ENCODE measurements around the gene C3orf20.
A peak's percentile ranks its signal among the peaks of the same experiment; 100 is the strongest.
"Not testable (repeated sequence)": the region's sequence is repeated elsewhere in the genome, so short reads cannot be mapped to it uniquely, and the experiment has no call there.

C3orf20 gene

DNA sequence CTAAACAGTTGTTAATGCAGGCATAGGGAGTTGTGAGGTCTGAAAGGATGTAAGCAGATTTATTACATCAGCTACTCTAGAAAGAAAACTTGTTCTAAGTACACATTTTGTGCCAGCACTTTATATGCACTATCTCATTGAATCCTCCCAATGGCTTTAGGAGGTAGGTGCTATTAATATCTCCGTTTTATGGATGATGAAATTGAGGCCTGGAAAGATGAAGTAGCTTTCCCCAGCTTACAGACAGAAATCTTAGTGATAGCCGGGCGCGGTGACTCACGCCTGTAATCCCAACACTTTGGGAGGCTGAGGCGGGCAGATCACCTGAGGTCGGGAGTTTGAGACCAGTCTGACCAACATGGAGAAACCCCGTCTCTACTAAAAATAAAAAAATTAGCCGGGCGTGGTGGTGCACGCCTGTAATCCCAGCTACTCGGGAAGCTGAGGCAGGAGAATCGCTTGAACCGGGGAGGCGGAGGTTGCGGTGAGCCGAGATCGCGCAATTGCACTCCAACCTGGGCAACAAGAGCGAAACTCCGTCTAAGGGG lies 22.5 kb upstream of the C3orf20 start:
- H3K36me3 ChIP-seq (ENCODE audit: control insufficient read depth, insufficient read depth, low read length); H3K9me3 ChIP-seq (ENCODE audit: control insufficient read depth, low read length); H3K27me3 ChIP-seq (ENCODE audit: control insufficient read depth, insufficient read depth, low read length): not testable (repeated sequence)
- Histone ChIP-seq H3K4me3 (ENCODE audit: low read length) (peak overlapping the region; percentile 64), H3K4me1 (ENCODE audit: control insufficient read depth, insufficient read depth, low read length) (peaks cover 25% of the 10 kb centered on the region), H3K9ac (ENCODE audit: low read length) (peak overlapping the region; percentile 98)

DNA sequence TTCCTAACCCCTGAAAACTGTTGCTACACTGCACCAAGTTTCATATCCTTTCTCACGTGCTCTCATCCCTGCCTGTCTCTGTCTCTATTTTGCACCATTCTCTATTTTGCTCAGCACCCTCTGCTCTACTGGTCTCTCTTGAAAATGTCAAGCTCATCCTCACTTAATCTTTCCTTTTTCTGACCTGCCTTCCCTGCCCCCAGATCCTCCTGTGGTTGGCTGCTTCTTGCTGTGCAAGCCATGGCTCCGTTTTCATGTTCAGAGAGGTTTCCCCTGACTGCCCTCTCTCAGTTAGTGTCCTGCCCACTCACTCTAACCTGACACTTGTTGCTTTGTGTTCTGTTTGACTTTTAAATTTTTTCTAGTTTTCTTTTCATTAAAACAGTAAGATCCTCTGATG lies 17.4 kb upstream of the C3orf20 start:
- H3K4me1 ChIP-seq (ENCODE audit: control insufficient read depth, insufficient read depth, low read length): peaks cover 14% of the 10 kb centered on the region
- H3K9me3 ChIP-seq (ENCODE audit: control insufficient read depth, low read length): no peaks in the 10 kb centered on the region
- H3K36me3 ChIP-seq (ENCODE audit: control insufficient read depth, insufficient read depth, low read length): peaks cover 19% of the 10 kb centered on the region
- no peaks in the 10 kb centered on the region for H3K27me3 ChIP-seq (ENCODE audit: control insufficient read depth, insufficient read depth, low read length)
- no peak overlapping the region for H3K4me3 ChIP-seq (ENCODE audit: low read length)
- H3K9ac ChIP-seq (ENCODE audit: low read length): no peak overlapping the region

DNA sequence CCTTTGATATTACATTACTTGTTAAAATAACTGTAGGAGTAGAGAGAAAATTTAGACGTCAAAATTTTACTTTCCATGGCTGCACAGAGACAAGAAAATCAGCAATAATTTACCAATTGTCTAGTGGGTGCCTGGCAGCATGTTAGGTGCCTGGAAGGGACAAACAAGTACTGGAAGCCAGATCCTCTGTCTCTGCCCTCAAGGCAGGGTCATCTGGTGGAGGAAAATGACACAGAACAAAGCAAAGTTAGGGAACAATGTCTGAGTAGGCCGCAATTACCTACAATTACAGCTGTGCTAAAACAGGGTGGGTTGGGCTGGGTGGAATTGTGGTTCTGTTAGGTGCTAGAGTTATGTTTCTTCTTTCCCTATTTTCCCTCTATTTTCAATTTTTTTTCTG lies 16.0 kb upstream of the C3orf20 start:
- Histone ChIP-seq H3K27me3 (ENCODE audit: control insufficient read depth, insufficient read depth, low read length) (no peaks in the 10 kb centered on the region), H3K9me3 (ENCODE audit: control insufficient read depth, low read length) (no peaks in the 10 kb centered on the region), H3K4me1 (ENCODE audit: control insufficient read depth, insufficient read depth, low read length) (no peaks in the 10 kb centered on the region), H3K36me3 (ENCODE audit: control insufficient read depth, insufficient read depth, low read length) (peaks cover 19% of the 10 kb centered on the region), H3K4me3 (ENCODE audit: low read length) (no peak overlapping the region), H3K9ac (ENCODE audit: low read length) (no peak overlapping the region)

DNA sequence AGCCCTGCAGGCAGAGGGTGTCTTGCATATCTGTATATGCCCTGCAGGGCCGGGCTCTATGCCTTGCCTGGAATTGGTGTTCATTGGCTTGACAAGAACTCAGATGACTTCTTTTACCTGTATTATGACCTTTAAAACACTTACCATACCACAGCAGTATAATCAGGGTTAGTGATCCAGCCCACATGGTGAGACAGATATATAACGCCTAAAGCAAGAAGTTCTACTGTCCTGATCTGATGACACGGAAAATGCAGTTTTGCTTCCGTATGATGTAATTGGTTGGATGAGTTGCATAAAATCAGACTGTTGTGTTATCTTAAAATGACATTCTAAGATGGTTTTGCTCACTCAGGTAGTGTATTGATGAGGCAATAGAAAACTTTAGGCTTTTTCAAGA lies 14.0 kb upstream of the C3orf20 start:
- Histone ChIP-seq H3K36me3 (ENCODE audit: control insufficient read depth, insufficient read depth, low read length) (peaks cover 23% of the 10 kb centered on the region), H3K9ac (ENCODE audit: low read length) (no peak overlapping the region), H3K4me3 (ENCODE audit: low read length) (no peak overlapping the region), H3K9me3 (ENCODE audit: control insufficient read depth, low read length) (no peaks in the 10 kb centered on the region), H3K27me3 (ENCODE audit: control insufficient read depth, insufficient read depth, low read length) (no peaks in the 10 kb centered on the region), H3K4me1 (ENCODE audit: control insufficient read depth, insufficient read depth, low read length) (no peaks in the 10 kb centered on the region)

DNA sequence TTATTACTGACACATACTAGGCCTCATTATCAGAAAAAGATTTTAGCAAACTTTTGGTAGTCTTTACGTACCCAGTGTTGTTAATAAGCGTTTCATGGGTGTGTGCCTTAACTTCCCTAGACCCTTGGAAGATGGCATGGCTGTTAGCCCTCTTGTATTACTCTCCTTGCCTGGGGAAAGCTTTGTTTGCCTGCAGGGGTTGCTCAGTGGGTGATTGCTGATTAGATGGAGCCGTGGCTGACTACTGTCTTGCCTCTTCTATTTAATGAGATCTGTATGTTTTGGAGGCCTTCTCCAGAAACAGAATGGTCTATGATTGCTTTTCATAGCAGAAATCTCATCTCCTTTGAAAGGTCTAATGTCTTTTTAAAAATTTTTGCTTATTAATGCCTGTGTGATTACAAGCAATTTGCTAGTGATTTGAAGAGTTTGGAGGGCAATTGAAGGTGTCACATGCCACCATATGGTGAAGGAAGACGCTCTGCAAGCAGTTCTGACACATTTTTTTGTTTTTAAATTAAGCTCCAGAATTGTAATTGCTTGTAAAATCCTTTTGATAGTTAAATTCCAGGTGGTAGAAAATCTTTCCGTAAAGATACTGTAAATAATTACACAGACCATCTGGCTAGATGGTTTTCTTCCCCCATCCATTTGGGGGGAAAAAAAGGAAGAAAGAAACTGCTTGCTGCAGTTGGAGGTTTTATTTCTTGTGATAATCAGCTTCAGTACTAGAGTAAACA lies 11.4 kb upstream of the C3orf20 start:
- peaks cover 24% of the 10 kb centered on the region for H3K36me3 ChIP-seq (ENCODE audit: control insufficient read depth, insufficient read depth, low read length)
- no peaks in the 10 kb centered on the region for H3K9me3 ChIP-seq (ENCODE audit: control insufficient read depth, low read length)
- H3K27me3 ChIP-seq (ENCODE audit: control insufficient read depth, insufficient read depth, low read length): no peaks in the 10 kb centered on the region
- H3K9ac ChIP-seq (ENCODE audit: low read length): no peak overlapping the region
- H3K4me3 ChIP-seq (ENCODE audit: low read length): no peak overlapping the region
- no peaks in the 10 kb centered on the region for H3K4me1 ChIP-seq (ENCODE audit: control insufficient read depth, insufficient read depth, low read length)

DNA sequence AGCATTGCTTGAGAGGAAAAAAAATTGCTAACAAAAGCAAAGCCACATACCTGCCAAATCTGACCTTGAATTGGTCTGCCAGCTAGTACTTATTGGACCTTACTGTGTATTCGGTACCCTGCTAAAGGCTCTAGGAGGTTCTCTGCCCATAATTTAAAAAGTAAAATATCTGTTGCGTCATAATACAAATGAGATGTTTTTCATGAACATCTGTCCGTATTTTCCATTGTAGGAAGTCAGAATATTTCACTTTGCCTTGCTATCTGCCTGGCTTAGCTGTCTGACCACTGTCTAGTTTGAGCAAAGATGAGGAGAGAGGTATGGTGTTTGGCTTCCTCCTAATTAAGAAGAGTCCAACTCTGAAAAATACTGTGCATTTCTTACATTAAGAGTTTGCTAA lies 10.8 kb upstream of the C3orf20 start:
- Histone ChIP-seq H3K9ac (ENCODE audit: low read length) (no peak overlapping the region), H3K36me3 (ENCODE audit: control insufficient read depth, insufficient read depth, low read length) (peaks cover 30% of the 10 kb centered on the region), H3K4me1 (ENCODE audit: control insufficient read depth, insufficient read depth, low read length) (no peaks in the 10 kb centered on the region), H3K4me3 (ENCODE audit: low read length) (no peak overlapping the region), H3K9me3 (ENCODE audit: control insufficient read depth, low read length) (no peaks in the 10 kb centered on the region), H3K27me3 (ENCODE audit: control insufficient read depth, insufficient read depth, low read length) (no peaks in the 10 kb centered on the region)

DNA sequence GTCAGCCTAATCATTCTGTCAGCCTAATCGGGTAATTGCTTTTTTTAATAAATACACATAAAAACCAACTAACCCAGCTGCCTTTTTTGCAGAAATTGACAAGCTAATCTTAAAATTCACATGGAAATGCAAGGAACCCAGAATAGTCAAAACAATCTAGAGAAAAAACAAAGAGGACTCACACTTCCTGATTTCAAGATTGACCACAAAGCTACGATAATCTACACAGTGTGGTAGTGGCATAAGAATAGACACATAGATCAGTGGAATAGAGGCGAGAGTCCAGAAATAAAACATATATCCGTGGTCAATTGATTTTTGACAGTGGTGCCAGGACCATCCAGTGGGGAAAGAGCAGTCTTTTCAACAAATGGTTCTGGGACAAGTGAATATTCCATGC lies 2.4 kb upstream of the C3orf20 start:
- H3K27me3 ChIP-seq (ENCODE audit: control insufficient read depth, insufficient read depth, low read length): no peaks in the 10 kb centered on the region
- no peaks in the 10 kb centered on the region for H3K9me3 ChIP-seq (ENCODE audit: control insufficient read depth, low read length)
- H3K9ac ChIP-seq (ENCODE audit: low read length): no peak overlapping the region
- H3K4me1 ChIP-seq (ENCODE audit: control insufficient read depth, insufficient read depth, low read length): no peaks in the 10 kb centered on the region
- peaks cover 23% of the 10 kb centered on the region for H3K36me3 ChIP-seq (ENCODE audit: control insufficient read depth, insufficient read depth, low read length)
- H3K4me3 ChIP-seq (ENCODE audit: low read length): no peak overlapping the region

DNA sequence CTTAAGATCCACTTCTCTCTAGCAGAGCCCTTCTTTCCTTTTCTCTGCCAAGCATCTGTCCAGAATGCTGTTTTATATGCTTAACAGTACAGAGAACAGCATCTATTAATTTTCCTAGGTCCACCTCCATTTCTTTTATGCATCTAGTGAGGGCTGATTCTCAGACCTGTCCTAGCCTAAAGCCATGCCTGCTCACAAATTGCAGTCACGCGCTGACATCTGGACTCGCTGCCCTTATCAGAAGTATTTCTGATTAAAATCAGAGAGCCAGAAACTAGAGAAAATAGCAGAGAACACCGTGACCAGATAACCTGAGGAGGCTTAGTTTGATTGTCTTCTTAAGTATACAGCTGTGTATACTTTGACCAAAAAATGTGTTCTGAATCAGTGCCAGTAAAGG lies 1.9 kb downstream of the C3orf20 start:
- Histone ChIP-seq H3K4me3 (ENCODE audit: low read length) (no peak overlapping the region), H3K9me3 (ENCODE audit: control insufficient read depth, low read length) (no peaks in the 10 kb centered on the region), H3K4me1 (ENCODE audit: control insufficient read depth, insufficient read depth, low read length) (no peaks in the 10 kb centered on the region), H3K9ac (ENCODE audit: low read length) (no peak overlapping the region), H3K27me3 (ENCODE audit: control insufficient read depth, insufficient read depth, low read length) (no peaks in the 10 kb centered on the region), H3K36me3 (ENCODE audit: control insufficient read depth, insufficient read depth, low read length) (peaks cover 4% of the 10 kb centered on the region)

DNA sequence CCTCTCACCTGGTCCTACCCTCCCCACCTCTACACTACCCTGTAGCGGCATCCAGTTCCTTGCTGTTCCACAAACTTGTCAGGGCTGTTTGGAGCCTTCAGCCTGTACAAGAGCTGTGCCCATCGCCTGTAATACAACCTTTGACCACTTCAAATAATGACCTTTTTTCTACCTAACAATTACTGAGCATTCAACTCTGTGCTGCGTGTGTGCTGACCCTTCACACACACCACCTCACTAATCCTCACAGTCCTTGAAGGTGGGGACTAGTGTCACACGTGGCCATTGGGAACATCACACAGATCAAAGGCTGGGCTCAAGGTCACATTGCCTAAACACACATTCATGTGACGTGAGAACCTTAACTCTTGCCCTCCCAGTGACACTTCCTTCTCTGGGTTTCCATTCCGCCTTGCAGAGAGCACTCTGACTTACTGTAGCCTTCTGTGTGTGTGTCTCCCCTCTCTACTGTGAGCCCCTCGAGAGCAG lies 3.1 kb downstream of the C3orf20 start:
- Histone ChIP-seq H3K27me3 (ENCODE audit: control insufficient read depth, insufficient read depth, low read length) (no peaks in the 10 kb centered on the region), H3K36me3 (ENCODE audit: control insufficient read depth, insufficient read depth, low read length) (no peaks in the 10 kb centered on the region), H3K9me3 (ENCODE audit: control insufficient read depth, low read length) (no peaks in the 10 kb centered on the region), H3K4me1 (ENCODE audit: control insufficient read depth, insufficient read depth, low read length) (no peaks in the 10 kb centered on the region), H3K9ac (ENCODE audit: low read length) (no peak overlapping the region), H3K4me3 (ENCODE audit: low read length) (no peak overlapping the region)

DNA sequence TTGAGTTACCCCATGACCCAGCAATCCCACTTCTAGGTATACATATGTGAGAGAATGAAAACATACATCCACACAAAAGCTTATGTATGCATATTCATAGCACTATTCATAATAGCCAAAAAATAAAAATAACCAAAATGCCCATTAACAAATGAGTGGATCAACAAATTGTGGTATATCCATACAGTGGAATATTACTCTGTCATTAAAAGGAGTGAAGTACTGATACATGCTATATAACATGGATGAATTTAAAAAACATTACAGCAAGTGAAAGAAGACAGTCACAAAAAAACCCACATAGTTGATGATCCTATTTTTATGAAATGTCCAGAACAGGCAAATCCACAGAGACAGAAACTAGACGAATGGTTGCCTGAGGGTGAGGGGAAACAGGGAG lies 5.2 kb downstream of the C3orf20 start:
- Histone ChIP-seq H3K9me3 (ENCODE audit: control insufficient read depth, low read length) (no peaks in the 10 kb centered on the region), H3K4me3 (ENCODE audit: low read length) (no peak overlapping the region), H3K36me3 (ENCODE audit: control insufficient read depth, insufficient read depth, low read length) (no peaks in the 10 kb centered on the region), H3K27me3 (ENCODE audit: control insufficient read depth, insufficient read depth, low read length) (no peaks in the 10 kb centered on the region), H3K4me1 (ENCODE audit: control insufficient read depth, insufficient read depth, low read length) (no peaks in the 10 kb centered on the region), H3K9ac (ENCODE audit: low read length) (no peak overlapping the region)

DNA sequence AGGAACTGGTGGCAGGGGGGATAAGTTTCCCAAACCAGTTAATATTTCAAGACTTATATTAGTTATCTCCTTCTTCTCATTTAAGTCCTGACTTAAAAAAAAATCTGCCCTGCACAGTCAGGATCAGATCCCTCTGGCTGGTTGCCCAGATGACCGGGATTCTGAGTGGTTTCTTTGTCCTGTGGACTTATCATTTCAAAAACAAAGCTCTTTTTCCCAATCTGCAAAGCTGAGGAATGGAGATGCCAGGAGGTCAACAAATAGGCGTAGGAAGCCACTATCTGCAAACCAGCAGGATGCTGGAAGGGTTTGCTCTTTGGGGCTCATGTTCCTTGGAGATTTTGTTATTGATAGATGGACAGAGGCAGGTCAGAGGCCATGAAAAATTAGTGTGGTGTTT lies 5.8 kb downstream of the C3orf20 start:
- Histone ChIP-seq H3K27me3 (ENCODE audit: control insufficient read depth, insufficient read depth, low read length) (no peaks in the 10 kb centered on the region), H3K36me3 (ENCODE audit: control insufficient read depth, insufficient read depth, low read length) (no peaks in the 10 kb centered on the region), H3K4me1 (ENCODE audit: control insufficient read depth, insufficient read depth, low read length) (no peaks in the 10 kb centered on the region), H3K9ac (ENCODE audit: low read length) (no peak overlapping the region), H3K9me3 (ENCODE audit: control insufficient read depth, low read length) (no peaks in the 10 kb centered on the region), H3K4me3 (ENCODE audit: low read length) (no peak overlapping the region)

DNA sequence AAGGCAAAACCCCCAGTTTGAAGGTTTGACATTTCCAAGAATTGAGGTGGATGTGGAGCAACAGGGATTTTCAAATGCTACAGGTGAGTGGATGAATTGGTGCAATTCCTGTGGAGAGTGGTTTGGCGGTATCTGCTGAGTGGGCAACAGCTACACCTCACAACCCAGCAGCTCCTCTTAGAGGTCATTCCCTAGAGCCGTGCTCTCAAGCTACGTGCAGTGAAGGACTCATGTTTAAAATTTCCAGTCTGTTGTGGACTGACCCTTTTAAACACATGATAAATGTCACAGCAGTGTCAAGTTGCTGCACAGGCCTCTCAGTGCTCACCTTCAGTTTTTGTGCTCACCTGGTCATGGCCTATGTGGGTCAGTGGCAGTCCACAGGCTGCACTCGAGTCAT lies 9.5 kb downstream of the C3orf20 start:
- Histone ChIP-seq H3K4me1 (ENCODE audit: control insufficient read depth, insufficient read depth, low read length) (no peaks in the 10 kb centered on the region), H3K27me3 (ENCODE audit: control insufficient read depth, insufficient read depth, low read length) (no peaks in the 10 kb centered on the region), H3K9ac (ENCODE audit: low read length) (no peak overlapping the region), H3K9me3 (ENCODE audit: control insufficient read depth, low read length) (no peaks in the 10 kb centered on the region), H3K4me3 (ENCODE audit: low read length) (no peak overlapping the region), H3K36me3 (ENCODE audit: control insufficient read depth, insufficient read depth, low read length) (no peaks in the 10 kb centered on the region)

Measured in mucosa of stomach (tissue), 1 donor.